Stimulated activated CD4-positive, alpha-beta T cell treated with anti-CD3 and anti-CD28 coated beads, Interleukin-4, amount 100 ng/mL, for 4 hours (primary cell): Measurements from ENCODE around the gene ASB5.
"Not testable (repeated sequence)": the region's sequence is repeated elsewhere in the genome, so short reads cannot be mapped to it uniquely, and the experiment has no call there.

Source experiments
- DNase-seq, 2 experiments: peaks; one replicate each; pipeline ENCODE4 v3.0.0-alpha.2; 2020

The ASB5 gene

GRCh38 chr4:176217510-176217909, 51.5 kb downstream of the ASB5 start:
- no peak for DNase-seq

DNA sequence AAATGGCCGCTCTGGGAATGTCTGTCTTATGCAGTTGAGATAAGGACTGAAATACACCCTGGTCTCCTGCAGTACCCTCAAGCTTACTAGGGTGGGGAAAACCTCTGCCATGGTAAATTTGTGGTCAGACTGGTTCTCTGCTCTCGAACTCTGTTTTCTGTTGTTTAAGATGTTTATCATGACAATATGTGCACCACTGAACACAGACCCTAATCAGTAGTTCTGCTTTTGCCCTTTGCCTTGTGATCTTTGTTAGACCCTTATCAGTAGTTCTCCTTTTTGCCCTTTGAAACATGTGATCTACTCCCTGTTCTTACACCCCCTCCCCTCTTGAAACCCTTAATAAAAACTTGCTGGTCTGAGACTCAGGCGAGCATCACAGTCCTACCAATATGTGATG, 56.7 kb downstream of the ASB5 start:
- DNase-seq: not testable (repeated sequence)

GRCh38 chr4:176210579-176211296, 58.3 kb downstream of the ASB5 start:
- DNase-seq: no peak

- no peak for DNase-seq
These were observed 58.9 kb downstream of the ASB5 start for GRCh38 chr4:176210101-176210500.

DNA sequence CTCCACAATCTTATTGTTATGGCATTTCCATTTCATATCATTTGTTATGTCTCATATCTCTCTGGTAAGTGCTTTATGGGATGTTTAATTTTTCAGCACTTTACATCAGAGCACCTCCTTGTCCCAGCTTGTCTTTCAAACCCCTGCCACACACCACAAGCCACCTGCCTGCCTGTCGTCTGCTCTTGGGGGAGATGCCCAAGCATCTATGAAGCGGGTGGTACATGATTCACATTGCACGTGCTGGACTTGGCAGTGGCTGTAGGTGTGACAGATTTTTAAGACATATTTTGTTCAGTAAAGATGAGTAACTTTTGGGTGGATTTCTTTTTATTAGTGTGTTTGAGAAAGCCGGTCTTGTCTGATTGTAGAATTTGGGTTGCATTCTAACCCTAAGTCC, 59.5 kb downstream of the ASB5 start:
- DNase-seq: no peak

DNA sequence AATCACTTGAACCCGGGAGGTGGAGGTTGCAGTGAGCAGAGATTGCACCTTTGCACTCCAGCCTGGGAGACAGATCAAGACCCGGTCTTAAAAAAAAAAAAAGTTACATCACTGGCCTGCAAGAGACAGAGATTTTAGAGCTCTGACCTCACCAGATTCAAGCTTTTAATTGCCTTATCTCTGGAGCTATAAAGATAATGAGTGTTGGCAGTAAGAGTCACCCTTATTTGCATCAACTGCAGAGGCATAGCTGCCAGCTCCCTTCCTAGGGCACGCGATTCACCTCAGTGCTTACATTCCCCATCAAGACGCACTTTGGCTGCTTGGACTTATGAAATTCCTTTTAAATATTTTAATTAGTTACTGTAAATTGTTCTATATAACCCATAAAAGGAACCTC, 61.2 kb downstream of the ASB5 start:
- DNase-seq: no peak

DNA sequence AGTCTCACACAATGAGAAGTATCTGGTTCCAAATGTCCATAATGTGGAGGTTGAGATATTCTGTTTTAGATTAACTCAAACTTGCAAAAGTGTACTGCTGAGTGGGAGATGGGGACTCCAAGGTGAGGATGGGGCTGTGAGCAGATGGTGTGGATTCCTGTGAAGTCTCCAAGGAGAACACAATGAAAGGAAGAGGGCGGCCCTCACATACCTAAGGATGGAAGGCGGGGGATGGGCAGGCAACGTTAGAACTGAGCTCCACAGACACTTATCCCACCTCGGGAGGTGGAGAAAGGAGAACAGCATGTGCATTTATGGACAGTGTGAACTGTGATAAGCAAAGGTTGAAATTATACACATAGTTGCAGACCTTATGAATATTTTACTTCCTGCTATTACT, 63.7 kb downstream of the ASB5 start:
- DNase-seq: no peak

DNA sequence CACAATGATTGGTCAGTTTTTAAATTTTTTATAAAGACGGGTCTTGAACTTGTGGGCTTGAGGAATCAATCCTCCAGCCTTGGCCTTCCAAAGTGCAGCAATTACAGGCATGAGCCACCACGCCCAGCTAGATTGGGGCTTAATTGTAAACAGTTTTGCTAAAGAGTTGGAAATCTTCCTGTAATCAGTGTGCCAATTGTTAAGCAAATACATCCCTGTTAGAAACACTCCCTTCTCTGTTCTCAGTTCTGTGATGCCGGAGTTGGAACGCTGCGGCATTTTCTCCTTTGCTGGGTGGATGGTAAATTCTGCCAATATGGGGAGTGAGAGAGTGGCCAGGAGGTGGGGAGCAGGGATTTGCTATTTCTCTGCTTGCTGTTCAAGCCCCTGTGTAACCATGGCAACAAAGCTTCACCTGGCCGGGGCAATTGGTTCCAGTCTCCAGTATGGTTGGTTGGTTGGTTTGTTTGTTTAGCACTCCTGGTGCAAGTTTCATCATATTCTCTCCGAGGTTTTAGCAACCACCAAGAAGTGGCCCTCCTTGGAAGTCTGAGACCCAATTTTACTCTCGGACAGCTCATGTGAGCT, 70.6 kb downstream of the ASB5 start:
- DNase-seq: no peak

DNA sequence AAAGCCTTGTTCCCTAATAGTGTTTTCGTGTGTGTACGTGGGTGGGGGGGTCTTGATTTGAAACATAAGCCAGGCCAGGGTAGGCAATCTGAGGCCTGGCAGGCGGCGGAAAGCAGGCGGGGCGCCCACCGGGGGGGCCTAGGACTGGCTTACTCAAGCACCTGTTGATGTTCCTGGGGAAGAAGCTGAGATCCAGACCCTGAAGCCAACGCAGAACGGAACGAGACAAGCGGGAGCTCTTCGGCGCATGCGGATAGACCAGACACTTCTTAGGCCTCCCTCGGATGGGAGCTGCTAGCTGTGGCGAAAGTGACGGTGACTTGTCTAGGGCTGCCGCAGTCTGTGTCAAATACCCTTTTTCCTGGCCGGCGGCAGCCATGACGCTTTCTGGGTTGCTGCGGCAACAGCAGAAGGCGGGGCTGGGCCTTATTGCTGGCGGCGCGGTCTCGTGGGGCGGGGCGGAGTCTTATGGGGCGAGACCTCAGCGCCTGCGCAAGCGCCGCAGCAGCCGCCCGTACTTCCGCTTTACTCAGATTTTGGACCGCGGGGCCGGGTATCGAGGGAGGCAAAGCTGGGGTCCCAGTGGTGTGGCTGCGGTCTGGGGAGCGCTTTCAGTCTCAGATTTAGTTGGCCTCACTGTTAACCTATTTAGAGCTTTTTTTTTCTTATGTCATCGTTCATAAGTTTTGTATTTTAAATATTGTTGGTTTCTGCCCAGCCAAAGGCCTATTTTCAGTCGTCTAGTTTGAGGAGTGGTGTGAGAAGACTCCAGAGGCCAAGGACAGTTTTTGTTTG, 73.6 kb downstream of the ASB5 start, which contains the start of gene SPATA4:
TSS of gene SPATA4 (minus strand) at position 402 of the 795 bp plus-strand sequence. CDS start at position 379, 23 bp downstream.
- peak; percentile 91 to 92 for DNase-seq

- peak; percentile 25 to 36 for DNase-seq
These were observed 75.1 kb downstream of the ASB5 start for GRCh38 chr4:176193938-176194337.

DNA sequence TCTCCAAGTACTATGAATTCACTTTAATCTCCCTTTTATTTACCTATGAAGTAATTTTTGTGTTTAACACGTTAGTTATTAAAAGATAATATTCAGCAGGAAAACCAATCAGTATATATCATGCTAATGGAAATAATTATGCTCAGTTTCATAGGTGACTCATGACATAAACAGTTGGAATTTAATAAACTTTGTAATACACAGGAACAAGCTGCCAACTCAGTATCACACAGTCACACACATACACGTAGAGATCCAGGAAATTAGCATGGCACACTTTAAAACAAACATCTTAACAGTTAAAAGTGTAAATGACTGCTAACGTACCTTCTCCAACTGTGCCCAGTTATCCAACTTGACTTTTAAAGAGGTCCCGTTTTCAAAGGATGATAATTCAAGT, 75.9 kb downstream of the ASB5 start:
- DNase-seq: no peak

- no peak for DNase-seq
These were observed 77.0 kb downstream of the ASB5 start for GRCh38 chr4:176191974-176192373.

GRCh38 chr4:176189891-176190795, 78.9 kb downstream of the ASB5 start:
- no peak for DNase-seq

DNA sequence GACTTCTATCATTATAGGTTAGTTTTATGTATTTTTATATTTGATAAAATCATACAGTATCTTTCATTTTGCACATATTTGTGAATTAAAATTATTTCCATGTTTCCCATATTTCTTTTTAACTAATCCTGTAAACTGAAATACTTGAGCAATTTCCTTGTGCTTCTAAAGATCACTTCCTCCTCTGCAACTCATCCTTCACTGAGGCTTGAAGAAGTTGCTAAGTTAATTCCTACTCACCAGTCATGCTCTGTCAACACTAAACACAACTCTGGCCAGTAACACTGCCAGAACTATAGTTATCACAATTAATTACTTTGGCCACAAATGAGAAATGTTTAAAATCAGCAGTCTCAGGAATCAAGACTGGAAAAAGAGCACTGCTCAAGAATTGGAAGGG, 80.4 kb downstream of the ASB5 start:
- no peak for DNase-seq

DNA sequence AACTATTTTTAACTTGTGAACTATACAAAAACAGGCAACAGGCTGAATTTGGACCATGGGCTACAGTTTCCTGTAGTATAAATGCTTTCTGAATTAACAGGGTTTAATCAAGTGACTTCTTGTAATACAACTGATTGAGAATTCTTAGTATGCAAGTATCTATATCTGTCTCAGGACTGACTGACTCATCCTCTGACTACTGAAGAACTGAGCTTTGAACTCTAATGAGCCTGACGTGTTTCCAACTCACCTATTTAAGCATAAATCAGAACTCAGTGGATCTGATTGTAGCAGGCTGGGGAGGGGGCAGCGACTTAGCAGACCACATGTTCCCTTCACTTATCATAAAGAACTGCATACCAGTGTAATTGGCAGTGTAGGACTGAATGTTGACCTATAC, 81.4 kb downstream of the ASB5 start:
- no peak for DNase-seq

GRCh38 chr4:176186671-176187395, 82.2 kb downstream of the ASB5 start:
- no peak for DNase-seq

DNA sequence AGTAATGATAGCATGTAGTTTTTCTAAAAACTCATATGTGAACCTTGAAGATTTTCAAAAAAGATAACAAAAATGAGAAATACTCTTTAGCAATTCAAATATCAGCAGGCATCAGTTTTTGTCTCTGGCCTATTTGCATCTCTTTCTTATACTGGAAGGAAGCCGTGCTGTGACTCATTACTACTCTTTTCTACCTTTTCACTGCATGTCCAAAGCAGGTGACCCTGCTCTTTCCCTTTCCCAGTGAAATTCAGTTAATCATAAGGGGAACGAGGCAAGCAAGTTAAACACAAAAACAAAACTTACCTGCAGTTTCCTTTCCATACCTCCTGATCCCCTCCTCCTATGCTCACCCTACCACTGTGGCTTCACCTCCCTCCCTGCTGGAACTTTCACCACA, 83.0 kb downstream of the ASB5 start:
- no peak for DNase-seq

- no peak for DNase-seq
These were observed 84.0 kb downstream of the ASB5 start for GRCh38 chr4:176185051-176185450.
